ENCODE measurements around the gene PBX4.

PBX4 gene

GRCh38 chr19:19552798-19553197, 65.7 kb downstream of the PBX4 start:
- Histone ChIP-seq H3K27me3 (ENCODE audit: control insufficient read depth, insufficient read depth, low read length) (peaks cover 29% of the 10 kb centered on the region), H3K9me3 (ENCODE audit: control insufficient read depth, low read length) (no peaks in the 10 kb centered on the region), H3K36me3 (ENCODE audit: control insufficient read depth, insufficient read depth, low read length) (no peaks in the 10 kb centered on the region), H3K4me3 (ENCODE audit: low read length) (no peak overlapping the region), H3K4me1 (ENCODE audit: control insufficient read depth, insufficient read depth, low read length) (no peaks in the 10 kb centered on the region), H3K9ac (ENCODE audit: low read length) (no peak overlapping the region)

GRCh38 chr19:19551853-19552192, 66.7 kb downstream of the PBX4 start:
- no peak overlapping the region for H3K4me3 ChIP-seq (ENCODE audit: low read length)
- no peaks in the 10 kb centered on the region for H3K4me1 ChIP-seq (ENCODE audit: control insufficient read depth, insufficient read depth, low read length)
- H3K9me3 ChIP-seq (ENCODE audit: control insufficient read depth, low read length) = no peaks in the 10 kb centered on the region
- no peak overlapping the region for H3K9ac ChIP-seq (ENCODE audit: low read length)
- no peaks in the 10 kb centered on the region for H3K36me3 ChIP-seq (ENCODE audit: control insufficient read depth, insufficient read depth, low read length)
- peaks cover 38% of the 10 kb centered on the region for H3K27me3 ChIP-seq (ENCODE audit: control insufficient read depth, insufficient read depth, low read length)

GRCh38 chr19:19550972-19551852, 67.3 kb downstream of the PBX4 start:
- H3K36me3 ChIP-seq (ENCODE audit: control insufficient read depth, insufficient read depth, low read length) = no peaks in the 10 kb centered on the region

GRCh38 chr19:19550485-19550929, 68.0 kb downstream of the PBX4 start:
- no peaks in the 10 kb centered on the region for H3K9me3 ChIP-seq (ENCODE audit: control insufficient read depth, low read length)
- H3K4me1 ChIP-seq (ENCODE audit: control insufficient read depth, insufficient read depth, low read length) = no peaks in the 10 kb centered on the region
- H3K4me3 ChIP-seq (ENCODE audit: low read length) = no peak overlapping the region
- no peak overlapping the region for H3K9ac ChIP-seq (ENCODE audit: low read length)
- H3K36me3 ChIP-seq (ENCODE audit: control insufficient read depth, insufficient read depth, low read length) = no peaks in the 10 kb centered on the region
- H3K27me3 ChIP-seq (ENCODE audit: control insufficient read depth, insufficient read depth, low read length) = peaks cover 48% of the 10 kb centered on the region

More at GRCh38 chr19:19550972-19551852, 67.3 kb downstream of the PBX4 start:
- Histone ChIP-seq H3K4me3 (ENCODE audit: low read length) (no peak overlapping the region), H3K9ac (ENCODE audit: low read length) (no peak overlapping the region), H3K27me3 (ENCODE audit: control insufficient read depth, insufficient read depth, low read length) (peaks cover 45% of the 10 kb centered on the region), H3K4me1 (ENCODE audit: control insufficient read depth, insufficient read depth, low read length) (no peaks in the 10 kb centered on the region), H3K9me3 (ENCODE audit: control insufficient read depth, low read length) (no peaks in the 10 kb centered on the region)

GRCh38 chr19:19549804-19550464, 68.6 kb downstream of the PBX4 start:
- peaks cover 48% of the 10 kb centered on the region for H3K27me3 ChIP-seq (ENCODE audit: control insufficient read depth, insufficient read depth, low read length)
- no peak overlapping the region for H3K9ac ChIP-seq (ENCODE audit: low read length)
- no peaks in the 10 kb centered on the region for H3K9me3 ChIP-seq (ENCODE audit: control insufficient read depth, low read length)
- H3K36me3 ChIP-seq (ENCODE audit: control insufficient read depth, insufficient read depth, low read length) = no peaks in the 10 kb centered on the region
- H3K4me3 ChIP-seq (ENCODE audit: low read length) = no peak overlapping the region
- no peaks in the 10 kb centered on the region for H3K4me1 ChIP-seq (ENCODE audit: control insufficient read depth, insufficient read depth, low read length)

- no peaks in the 10 kb centered on the region for H3K36me3 ChIP-seq (ENCODE audit: control insufficient read depth, insufficient read depth, low read length)
- no peak overlapping the region for H3K4me3 ChIP-seq (ENCODE audit: low read length)
- H3K4me1 ChIP-seq (ENCODE audit: control insufficient read depth, insufficient read depth, low read length) = no peaks in the 10 kb centered on the region
- H3K9me3 ChIP-seq (ENCODE audit: control insufficient read depth, low read length) = no peaks in the 10 kb centered on the region
- no peak overlapping the region for H3K9ac ChIP-seq (ENCODE audit: low read length)
- peaks cover 42% of the 10 kb centered on the region for H3K27me3 ChIP-seq (ENCODE audit: control insufficient read depth, insufficient read depth, low read length)
Measured at GRCh38 chr19:19548915-19549759, 69.3 kb downstream of the PBX4 start.

- Histone ChIP-seq H3K36me3 (ENCODE audit: control insufficient read depth, insufficient read depth, low read length) (no peaks in the 10 kb centered on the region), H3K4me3 (ENCODE audit: low read length) (no peak overlapping the region), H3K9ac (ENCODE audit: low read length) (no peak overlapping the region), H3K9me3 (ENCODE audit: control insufficient read depth, low read length) (no peaks in the 10 kb centered on the region), H3K4me1 (ENCODE audit: control insufficient read depth, insufficient read depth, low read length) (no peaks in the 10 kb centered on the region), H3K27me3 (ENCODE audit: control insufficient read depth, insufficient read depth, low read length) (peaks cover 48% of the 10 kb centered on the region)
Measured at GRCh38 chr19:19547674-19548336, 70.7 kb downstream of the PBX4 start.

GRCh38 chr19:19546751-19547162, 71.7 kb downstream of the PBX4 start:
- Histone ChIP-seq H3K4me3 (ENCODE audit: low read length) (no peak overlapping the region), H3K36me3 (ENCODE audit: control insufficient read depth, insufficient read depth, low read length) (no peaks in the 10 kb centered on the region), H3K9ac (ENCODE audit: low read length) (no peak overlapping the region), H3K27me3 (ENCODE audit: control insufficient read depth, insufficient read depth, low read length) (peaks cover 51% of the 10 kb centered on the region), H3K4me1 (ENCODE audit: control insufficient read depth, insufficient read depth, low read length) (no peaks in the 10 kb centered on the region), H3K9me3 (ENCODE audit: control insufficient read depth, low read length) (no peaks in the 10 kb centered on the region)

GRCh38 chr19:19545707-19546106, 72.8 kb downstream of the PBX4 start:
- Histone ChIP-seq H3K9me3 (ENCODE audit: control insufficient read depth, low read length) (no peaks in the 10 kb centered on the region), H3K4me1 (ENCODE audit: control insufficient read depth, insufficient read depth, low read length) (peaks cover 9% of the 10 kb centered on the region), H3K4me3 (ENCODE audit: low read length) (no peak overlapping the region), H3K27me3 (ENCODE audit: control insufficient read depth, insufficient read depth, low read length) (peaks cover 61% of the 10 kb centered on the region), H3K9ac (ENCODE audit: low read length) (no peak overlapping the region), H3K36me3 (ENCODE audit: control insufficient read depth, insufficient read depth, low read length) (no peaks in the 10 kb centered on the region)

- Histone ChIP-seq H3K27me3 (ENCODE audit: control insufficient read depth, insufficient read depth, low read length) (peaks cover 62% of the 10 kb centered on the region), H3K9ac (ENCODE audit: low read length) (no peak overlapping the region), H3K4me3 (ENCODE audit: low read length) (no peak overlapping the region), H3K4me1 (ENCODE audit: control insufficient read depth, insufficient read depth, low read length) (peaks cover 11% of the 10 kb centered on the region), H3K9me3 (ENCODE audit: control insufficient read depth, low read length) (no peaks in the 10 kb centered on the region), H3K36me3 (ENCODE audit: control insufficient read depth, insufficient read depth, low read length) (no peaks in the 10 kb centered on the region)
Measured at GRCh38 chr19:19544954-19545591, 73.4 kb downstream of the PBX4 start.

- H3K36me3 ChIP-seq (ENCODE audit: control insufficient read depth, insufficient read depth, low read length) = no peaks in the 10 kb centered on the region
- no peaks in the 10 kb centered on the region for H3K9me3 ChIP-seq (ENCODE audit: control insufficient read depth, low read length)
- no peak overlapping the region for H3K9ac ChIP-seq (ENCODE audit: low read length)
- H3K4me3 ChIP-seq (ENCODE audit: low read length) = no peak overlapping the region
- H3K27me3 ChIP-seq (ENCODE audit: control insufficient read depth, insufficient read depth, low read length) = peaks cover 63% of the 10 kb centered on the region
- peaks cover 11% of the 10 kb centered on the region for H3K4me1 ChIP-seq (ENCODE audit: control insufficient read depth, insufficient read depth, low read length)
Measured at GRCh38 chr19:19544257-19544953, 74.1 kb downstream of the PBX4 start.
